Bone marrow (tissue), 2 donors: ENCODE results near the gene PRKN.

Experiments used
- DNase-seq, 2 donors: peaks; one replicate each; lab custom pipeline; 2025; lab: John Stamatoyannopoulos, UW

Gene PRKN

DNA sequence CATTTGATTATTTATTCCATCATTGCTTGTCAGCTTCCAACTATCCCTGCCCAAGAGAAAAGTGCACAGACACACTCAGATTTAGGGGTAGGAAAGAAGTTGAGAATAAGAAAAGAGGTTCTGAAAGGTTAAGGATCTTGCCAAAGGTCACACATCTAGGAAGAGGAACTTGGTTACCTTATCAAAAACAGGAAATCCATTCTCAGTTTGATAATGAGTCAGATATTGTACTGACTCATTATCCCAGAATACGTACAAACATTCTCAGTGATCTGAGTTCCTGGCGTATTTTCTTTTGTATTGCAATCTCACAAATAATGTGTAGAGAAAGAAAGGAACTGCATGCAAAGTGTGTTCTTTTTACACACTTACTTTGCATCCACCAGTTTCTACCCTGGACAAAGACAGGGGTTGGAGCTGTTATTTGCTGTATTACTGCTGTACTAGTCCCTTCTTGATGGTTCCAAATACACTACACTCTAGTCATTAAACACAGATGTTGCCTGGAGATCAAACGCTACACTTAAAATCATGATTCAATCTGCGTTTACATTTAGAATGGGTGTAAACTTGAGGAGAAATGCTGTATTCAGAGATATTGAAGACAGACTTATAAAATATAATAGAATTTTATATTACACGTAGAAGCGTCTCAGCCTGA lies 545.7 kb downstream of the PRKN start:
- no peak for DNase-seq

DNA sequence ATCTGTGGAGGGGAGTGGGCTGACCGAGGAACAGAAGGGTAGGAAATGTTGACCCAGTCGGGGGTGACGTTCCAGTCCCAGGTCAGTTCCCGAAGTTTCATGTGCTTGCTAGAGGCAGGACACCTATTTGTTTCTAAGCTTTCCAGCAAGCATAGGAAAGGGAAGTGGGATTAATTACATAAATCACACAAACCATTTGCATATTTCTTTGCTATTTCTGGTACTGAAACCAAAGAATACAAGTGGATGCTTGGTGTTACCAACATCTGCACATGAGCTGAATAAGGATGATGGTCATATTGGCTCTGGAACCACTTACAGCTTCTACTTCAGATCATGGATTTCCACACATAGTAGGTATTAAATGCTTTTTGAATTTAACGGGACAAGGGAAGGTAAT lies 546.5 kb downstream of the PRKN start:
- DNase-seq, result no peak

- DNase-seq, result no peak
These were observed 548.2 kb downstream of the PRKN start for GRCh38 chr6:162179196-162179951.

GRCh38 chr6:162178666-162179065 lies 548.9 kb downstream of the PRKN start:
- DNase-seq, result no peak

- DNase-seq, result no peak
These were observed 549.3 kb downstream of the PRKN start for GRCh38 chr6:162178266-162178665.

DNA sequence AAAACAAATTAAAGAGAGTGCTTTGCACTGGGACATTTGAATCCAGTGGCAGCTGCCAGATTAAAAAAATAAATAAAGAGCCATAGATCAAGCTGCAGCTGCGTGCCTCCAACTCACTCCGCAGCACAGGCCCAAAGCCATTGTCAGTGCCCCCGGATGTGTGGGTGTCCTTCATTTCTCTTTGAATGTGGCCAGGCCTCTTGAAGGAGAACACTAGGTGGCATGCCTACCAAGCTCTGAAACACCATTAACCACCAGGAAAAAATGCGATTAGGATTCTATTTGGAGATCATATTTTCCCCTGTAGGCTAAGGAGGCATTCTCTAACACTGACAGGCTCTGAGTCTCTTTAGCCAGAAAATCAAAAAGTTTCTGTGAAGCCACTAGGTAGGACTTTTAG lies 549.8 kb downstream of the PRKN start:
- DNase-seq, result no peak

DNA sequence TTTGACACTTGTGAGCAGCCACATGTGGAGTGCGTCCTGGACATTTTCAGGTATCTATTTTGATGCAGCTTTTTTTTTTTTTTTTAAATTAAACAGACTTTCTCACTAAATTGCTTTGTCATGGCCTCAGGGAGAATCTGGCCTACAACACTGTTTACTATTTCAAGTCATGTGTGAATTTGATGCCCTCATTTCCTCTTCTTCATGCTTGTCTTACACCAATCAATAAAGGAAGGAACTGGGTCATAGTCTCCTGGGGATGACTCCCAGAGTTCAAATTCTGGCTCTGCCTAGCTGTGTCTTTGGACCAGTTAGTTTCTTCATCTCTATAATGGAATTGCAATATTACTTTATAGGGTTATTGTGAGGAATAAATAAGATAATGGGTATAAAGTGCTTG lies 554.1 kb downstream of the PRKN start:
- no peak for DNase-seq

DNA sequence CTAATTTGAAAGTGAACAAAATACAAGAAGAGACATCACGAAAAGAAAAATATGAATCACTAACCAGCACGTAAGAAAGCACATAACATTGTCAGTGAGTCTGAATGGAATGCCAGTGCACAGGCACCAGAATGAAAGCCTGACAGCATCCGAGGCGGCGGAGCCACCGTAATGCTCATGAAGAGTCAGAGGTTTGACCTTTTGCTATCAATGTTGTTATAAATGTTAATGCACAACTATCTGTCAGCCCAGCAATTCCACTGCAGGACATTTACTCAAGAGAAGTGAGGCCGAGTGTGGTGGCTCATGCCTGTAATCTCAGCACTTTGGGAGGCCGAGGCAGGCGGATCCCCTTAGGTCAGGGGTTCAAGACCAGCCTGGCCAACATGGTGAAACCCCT lies 562.1 kb downstream of the PRKN start:
- no peak for DNase-seq

- DNase-seq, result no peak
These were observed 570.2 kb downstream of the PRKN start for GRCh38 chr6:162157167-162157870.

DNA sequence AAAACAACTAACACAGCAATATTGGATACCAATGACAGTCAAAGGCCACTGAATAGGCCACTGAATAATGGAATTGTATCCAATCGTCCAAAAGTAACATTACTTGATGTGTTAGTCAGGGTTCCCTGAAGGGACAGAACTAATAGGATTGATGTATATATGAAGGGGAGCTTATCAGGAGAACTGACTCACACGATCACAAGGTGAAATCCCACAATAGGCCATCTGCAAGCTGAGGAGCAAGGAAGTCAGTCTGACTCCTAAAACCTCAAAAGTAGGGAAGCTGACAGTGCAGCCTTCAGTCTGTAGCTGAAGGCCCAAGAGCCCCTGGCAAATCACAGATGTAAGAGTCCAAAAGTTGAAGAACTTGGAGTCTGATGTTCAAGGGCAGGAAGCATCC lies 571.4 kb downstream of the PRKN start:
- no peak for DNase-seq

DNA sequence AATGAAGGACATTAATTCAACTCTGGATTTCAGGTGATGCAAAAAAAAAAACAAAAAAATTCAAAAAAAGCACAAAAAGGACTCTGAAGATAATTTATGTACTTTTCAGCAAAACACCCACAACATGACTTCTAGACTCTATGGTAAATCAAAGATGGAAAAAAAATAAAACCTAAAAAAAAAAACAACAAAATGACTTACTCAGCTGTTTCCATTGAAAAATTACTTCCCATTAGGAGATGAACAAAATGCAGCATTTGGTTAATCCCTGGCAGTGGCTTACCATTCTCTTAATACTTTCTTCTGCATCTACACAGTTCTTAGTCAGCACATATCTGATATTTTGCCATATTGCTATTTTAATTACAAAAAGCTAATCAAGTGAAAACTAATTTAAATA lies 572.6 kb downstream of the PRKN start:
- DNase-seq, result no peak

DNA sequence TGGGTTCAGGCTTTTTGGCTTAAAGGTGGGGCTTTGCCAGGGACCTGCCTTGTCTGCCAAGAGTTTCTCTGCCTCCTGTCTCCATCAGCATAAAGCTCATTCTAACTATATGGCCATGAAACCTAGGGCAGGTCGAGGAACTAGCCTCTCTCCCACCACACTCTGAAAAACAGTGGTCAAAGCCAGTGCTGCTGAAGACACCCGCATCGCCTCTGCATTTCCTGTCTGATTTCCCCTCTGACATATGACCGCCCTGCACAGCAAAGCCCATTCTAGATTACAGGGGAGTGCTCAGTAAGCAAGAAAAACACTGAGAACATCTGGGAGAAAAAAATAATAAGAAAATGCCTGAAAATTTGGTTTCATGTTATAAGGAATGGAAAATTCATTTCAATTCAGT lies 573.6 kb downstream of the PRKN start:
- DNase-seq, result no peak

GRCh38 chr6:162153120-162153519 lies 574.4 kb downstream of the PRKN start:
- DNase-seq, result no peak

DNA sequence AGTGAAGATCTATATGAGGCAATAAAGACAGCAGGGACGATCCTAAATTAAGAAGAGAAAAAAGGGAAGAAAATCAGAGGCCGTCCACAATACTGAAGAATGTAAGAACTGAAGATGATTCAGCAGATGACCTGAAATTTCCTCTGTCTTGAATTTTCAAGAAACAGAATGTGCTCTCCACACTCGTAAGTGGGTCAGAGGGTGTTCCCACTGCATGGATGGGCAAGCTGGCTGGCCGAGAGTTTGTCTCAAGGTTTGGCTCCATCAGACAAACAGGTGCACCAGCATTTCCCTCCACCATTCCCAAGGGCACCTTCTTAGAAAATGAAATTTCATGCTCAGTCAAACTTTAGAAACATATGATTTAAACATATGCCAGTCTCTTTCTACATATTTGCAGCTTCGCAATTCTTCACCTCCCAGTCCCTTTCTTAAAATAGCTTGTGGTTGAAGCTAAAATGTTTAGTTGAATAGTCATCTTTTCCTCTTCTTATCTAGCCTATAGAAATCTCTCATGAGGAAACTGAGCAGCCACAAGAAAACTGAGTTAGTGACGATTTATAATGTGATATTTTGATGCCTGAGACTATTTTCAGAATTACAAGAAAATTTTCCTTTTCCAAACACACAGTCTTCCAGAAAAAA lies 576.4 kb downstream of the PRKN start:
- DNase-seq, result no peak

DNA sequence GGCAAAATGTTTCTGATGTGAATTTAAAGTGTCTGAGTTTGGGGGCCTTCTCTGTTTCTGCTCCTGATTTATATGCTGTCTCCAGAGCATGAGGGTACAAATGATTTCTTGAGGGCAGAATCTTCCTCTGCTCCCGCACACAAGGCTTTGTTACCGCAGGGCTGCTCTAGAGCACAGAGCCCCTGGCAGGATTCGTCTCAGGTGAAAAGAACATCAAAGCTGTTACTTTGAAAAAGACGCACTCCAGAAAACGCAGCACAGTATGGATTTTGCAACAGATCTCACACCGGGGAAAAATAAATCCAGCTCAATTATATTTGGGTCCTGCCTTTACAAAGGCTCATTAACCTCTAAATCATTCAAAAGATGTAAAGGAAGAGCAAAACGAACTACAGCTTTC lies 577.3 kb downstream of the PRKN start:
- DNase-seq, result no peak

DNA sequence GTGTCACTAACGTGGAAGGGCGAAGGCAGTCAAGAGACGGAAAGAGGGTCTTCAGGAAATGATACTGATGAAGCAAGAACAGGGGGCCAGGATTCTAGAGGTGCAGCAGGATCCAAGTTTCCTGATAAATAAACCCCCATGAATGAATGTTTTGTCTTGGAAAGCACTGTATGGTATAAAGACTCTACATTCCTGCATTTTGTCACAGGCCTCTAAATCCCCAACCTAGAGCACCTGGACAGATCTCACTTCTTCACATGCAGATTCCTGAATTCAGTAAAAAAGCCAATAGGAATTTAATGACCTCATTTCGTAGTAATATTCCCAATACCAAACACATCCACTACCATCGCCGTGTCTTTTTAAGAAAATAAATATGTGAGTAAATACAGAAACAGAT lies 577.8 kb downstream of the PRKN start:
- no peak for DNase-seq

GRCh38 chr6:162147805-162148204 lies 579.8 kb downstream of the PRKN start:
- DNase-seq, result no peak

GRCh38 chr6:162147281-162147680 lies 580.3 kb downstream of the PRKN start:
- no peak for DNase-seq

- no peak for DNase-seq
These were observed 587.2 kb downstream of the PRKN start for GRCh38 chr6:162140251-162140852.

- no peak for DNase-seq
These were observed 601.9 kb downstream of the PRKN start for GRCh38 chr6:162125659-162126058.

GRCh38 chr6:162124710-162125435 lies 602.7 kb downstream of the PRKN start:
- no peak for DNase-seq

GRCh38 chr6:162123797-162124196 lies 603.8 kb downstream of the PRKN start:
- no peak for DNase-seq
